GM12878 (cell line): ENCODE results near the gene INSYN2B. TPM values are rescaled to one million over a fixed set of nuclear protein-coding genes. Genes with fewer than 3 reads are reported as not detected.

Experiments
- ATAC-seq: fragments of 200-7000 bp; cut with Tn5 transposase; 3 replicates; pipeline ENCODE4 v1.9.1; 2020; ENCODE audit warnings: mild to moderate bottlenecking, moderate library complexity
- BruUV-seq: library from RNA; stranded (reverse); fragments of 400-500 nt; replicated peaks from 2 replicates; lab custom pipeline; 2021; lab: Mats Ljungman, UMichigan
- CTCF ChIA-PET: fragments of 300-600 bp; sonication (Branson Sonifier 250); formaldehyde crosslinking; extraction: SDS; loops from one replicate; lab custom pipeline; 2021; ENCODE audit warnings: inconsistent platforms; lab: Yijun Ruan, JAX
- POLR2A ChIA-PET: fragments of 350-600 bp; formaldehyde crosslinking; extraction: SDS; loops from one replicate; lab custom pipeline; 2021; ENCODE audit warnings: inconsistent platforms; lab: Charles Lee
- RAD21 ChIA-PET: fragments of 300-600 bp; sonication (Branson Sonifier 250); formaldehyde crosslinking; loops from one replicate; lab custom pipeline; 2023; ENCODE audit warnings: antibody characterized with exemption; ENCODE audit not compliant: unreplicated experiment; lab: Charles Lee
- SMC1A ChIA-PET: fragments of 300-600 bp; sonication (Branson Sonifier 250); formaldehyde crosslinking; loops from one replicate; lab custom pipeline; 2023; ENCODE audit not compliant: unreplicated experiment, uncharacterized antibody; lab: Charles Lee
- DNase-seq: peaks from one replicate; pipeline ENCODE4 v3.0.0-alpha.2; 2011; ENCODE audit warnings: low read depth, low spot score
- FAIRE-seq: peaks from 3 replicates; lab custom pipeline; 2011; peaks lifted over from hg19 to GRCh38; lab: Jason Lieb, UNC
- H2AFZ ChIP-seq: 2 replicates; pipeline ENCODE4 v1.6.0; 2011; ENCODE audit warnings: low read depth, low read length, control low read depth; ENCODE audit not compliant: control insufficient read depth
- H3K27ac ChIP-seq: 2 replicates; pipeline ENCODE4 v1.5.1; 2011; ENCODE audit warnings: control low read depth; ENCODE audit not compliant: control insufficient read depth, insufficient read depth
- H3K27me3 ChIP-seq, 2 experiments: replicated peaks in 1 of 2; 2 replicates each; pipeline versions ENCODE4 v1.6.0 to v1.6.1; 2011; ENCODE audit warnings: low read length in 1 of 2; ENCODE audit not compliant: control insufficient read depth in 2 of 2, insufficient read depth in 2 of 2
- H3K36me3 ChIP-seq, 2 experiments: 2 replicates each; pipeline ENCODE4 v1.5.1; 2011; ENCODE audit warnings: low read length in 1 of 2; ENCODE audit not compliant: control insufficient read depth in 2 of 2, insufficient read depth in 2 of 2
- H3K4me1 ChIP-seq: 2 replicates; pipeline ENCODE4 v1.6.1; 2011; ENCODE audit warnings: mild to moderate bottlenecking, low read length, moderate library complexity, mixed read lengths; ENCODE audit not compliant: control insufficient read depth, insufficient read depth
- H3K4me2 ChIP-seq: 2 replicates; pipeline ENCODE4 v1.6.0; 2011; ENCODE audit warnings: control low read depth; ENCODE audit not compliant: control insufficient read depth, insufficient read depth
- H3K4me3 ChIP-seq: fragments of 200-600 bp; sonication (generic); 2 replicates; pipeline ENCODE4 v1.5.1; 2016
- H3K79me2 ChIP-seq: 2 replicates; pipeline ENCODE4 v1.6.0; 2011; ENCODE audit warnings: low read length; ENCODE audit not compliant: control insufficient read depth, insufficient read depth
- H3K9ac ChIP-seq: 2 replicates; pipeline ENCODE4 v1.8.0; 2011; ENCODE audit warnings: low read length, control low read depth, mixed read lengths; ENCODE audit not compliant: control insufficient read depth, insufficient read depth
- H3K9me3 ChIP-seq: replicated peaks from 3 replicates; pipeline ENCODE4 v1.5.1; 2011; ENCODE audit warnings: mild to moderate bottlenecking, low read length; ENCODE audit not compliant: control insufficient read depth, insufficient read depth
- H4K20me1 ChIP-seq: 2 replicates; pipeline ENCODE4 v1.6.0; 2011; ENCODE audit not compliant: control insufficient read depth, insufficient read depth
- ATF7 ChIP-seq: fragments of 450-650 bp; IDR thresholded peaks from 2 replicates; pipeline ENCODE4 v1.6.1; 2016; ENCODE audit warnings: low read depth, mild to moderate bottlenecking
- BCL11A ChIP-seq: IDR thresholded peaks from 2 replicates; pipeline ENCODE4 v1.6.1; 2011; ENCODE audit warnings: low read depth, low read length
- CREB1 ChIP-seq: IDR thresholded peaks from 2 replicates; pipeline ENCODE4 v1.6.1; 2012; ENCODE audit warnings: low read depth, mild to moderate bottlenecking, inconsistent platforms
- FOS ChIP-seq: IDR thresholded peaks from 3 replicates; pipeline ENCODE4 v1.6.1; 2011; ENCODE audit warnings: borderline replicate concordance; ENCODE audit not compliant: insufficient read length; ENCODE audit errors: extremely low read depth
- IRF3 ChIP-seq: fragments of 450-650 bp; IDR thresholded peaks from 2 replicates; pipeline ENCODE4 v1.6.1; 2014; ENCODE audit warnings: mild to moderate bottlenecking
- NFYA ChIP-seq: IDR thresholded peaks from 2 replicates; pipeline ENCODE4 v1.6.1; 2011; ENCODE audit warnings: low read depth, mild to moderate bottlenecking, low read length, improper control_type of control experiment, borderline replicate concordance
- RUNX3 ChIP-seq: IDR thresholded peaks from 2 replicates; pipeline ENCODE4 v1.6.1; 2012; ENCODE audit warnings: low read length, inconsistent platforms
- SMAD1 ChIP-seq: fragments of 450-650 bp; IDR thresholded peaks from 2 replicates; pipeline ENCODE4 v1.6.1; 2018; ENCODE audit warnings: mild to moderate bottlenecking, low read depth; ENCODE audit not compliant: partially characterized antibody
- ZBED1 ChIP-seq: IDR thresholded peaks from 2 replicates; pipeline ENCODE4 v1.6.1; 2016; ENCODE audit warnings: borderline replicate concordance
- ZNF622 ChIP-seq: fragments of 450-650 bp; IDR thresholded peaks from 2 replicates; pipeline ENCODE4 v1.6.1; 2017; ENCODE audit warnings: mild to moderate bottlenecking, inconsistent platforms
- ZNF687 ChIP-seq: fragments of 450-650 bp; IDR thresholded peaks from 2 replicates; pipeline ENCODE4 v1.6.1; 2017; ENCODE audit warnings: mild to moderate bottlenecking, moderate library complexity
- WGBS: methylation state at CpG from one replicate; pipeline ENCODE4 v1.1.6; 2016; ENCODE audit warnings: low lambda C conversion rate; ENCODE audit not compliant: insufficient replicate concordance, insufficient coverage; ENCODE audit errors: missing lambda C conversion rate; 5-methylcytosine and 5-hydroxymethylcytosine counted together
- in situ Hi-C: fragments of 300-500 bp; cut with MboI; formaldehyde crosslinking; loops from 9 replicates; pipeline ENCODE4 v1.14.3; 2018; ENCODE audit warnings: mixed read lengths
- intact Hi-C: fragments of 100-400 bp; cut with micrococcal nuclease; formaldehyde crosslinking; loops from one replicate; pipeline ENCODE4 v1.14.2; 2022; ENCODE audit not compliant: unreplicated experiment
- polyA plus RNA-seq, 11 experiments: library from polyadenylated mRNA; depleted of rRNA in 4 of 11; unstranded in 6 of 11; stranded (reverse) in 5 of 11; fragments of >200 nt; fragmentation: Nextera tagmentation in 4 of 11; fragmentation: Illumina TruSeq in 1 of 11; extraction: Ambion mirVana in 4 of 11; extraction: Trizol in 1 of 11; gene quantifications; 1 replicate in 1 of 11; 2 replicates in 10 of 11; pipeline versions ENCODE4 v1.2.1 to v1.2.3, GENCODE V29; 2011 to 2016; ENCODE audit warnings: inconsistent platforms in 2 of 11, missing spikeins in 2 of 11, low read depth in 1 of 11
- total RNA-seq, 4 experiments: library from RNA; depleted of rRNA in 3 of 4; stranded (reverse); fragments of >200 nt in 3 of 4; fragmentation: Illumina TruSeq in 1 of 4; extraction: Trizol in 1 of 4; gene quantifications; 2 replicates each; pipeline versions ENCODE4 v1.2.1 to v1.2.3, GENCODE V29; 2013 to 2021

INSYN2B gene
- total and polyA plus RNA-seq, 10 of the 15 experiments (the other 5 are each of a cell fraction or from before 2014, with no cell fraction given) = 0.05 to 0.27 (median 0.13) TPM; not detected in 7

GRCh38 chr5:169906745-169907649, 73.3 kb downstream of the INSYN2B start:
- no peak overlapping the region for H3K4me3 ChIP-seq
- no peaks in the 10 kb centered on the region for H3K79me2 ChIP-seq
- no peak overlapping the region for H3K27ac ChIP-seq
- FAIRE-seq (no peak), DNase-seq (no peak), ATAC-seq (no peak)
- no peaks in the 10 kb centered on the region for H3K27me3 ChIP-seq
- no peaks in the 10 kb centered on the region for H3K9me3 ChIP-seq
- H3K4me1 ChIP-seq = no peaks in the 10 kb centered on the region
- 96% methylated on average over 8 of the region's 8 CpGs for WGBS
- H3K4me2 ChIP-seq = no peak overlapping the region
- ChIA-PET POLR2A (no interaction called here), CTCF (interaction anchor here (0.6 kb wide), 1 partner anchor 207 kb away, joined by 3 read pairs; no protein-coding TSS in a partner anchor), RAD21 (interaction anchor here (1.8 kb wide), 1 partner anchor 101 kb away, joined by 8 read pairs; no protein-coding TSS in a partner anchor), SMC1A (interaction anchor here (0.7 to 2.3 kb wide), 4 partner anchors 10 to 102 kb away, joined by 3 to 9 read pairs (median 3); no protein-coding TSS in a partner anchor)
- H3K9ac ChIP-seq = no peak overlapping the region
- H3K36me3 ChIP-seq = peaks cover 0 to 2% of the 10 kb centered on the region in 2 experiments; a peak in 3 of 4 replicates
- intact Hi-C loops (loop anchor here (10.0 kb wide), 1 partner anchor 202 kb away; no protein-coding TSS in a partner anchor), in situ Hi-C loops (no loop called here)
- TF ChIP-seq CREB1 (no peak), IRF3 (no peak), BCL11A (no peak), FOS (no peak), ZNF687 (no peak), NFYA (no peak), SMAD1 (no peak), RUNX3 (no peak), ZNF622 (no peak), ZBED1 (no peak), ATF7 (no peak)
- H4K20me1 ChIP-seq = 0 out of 2 replicates have a peak, but pooled peaks cover 5% of the 10 kb centered on the region
- no peak overlapping the region for H2AFZ ChIP-seq
- BruUV-seq = no TSS peak
